ENCODE data around the gene CFAP210.

DNA sequence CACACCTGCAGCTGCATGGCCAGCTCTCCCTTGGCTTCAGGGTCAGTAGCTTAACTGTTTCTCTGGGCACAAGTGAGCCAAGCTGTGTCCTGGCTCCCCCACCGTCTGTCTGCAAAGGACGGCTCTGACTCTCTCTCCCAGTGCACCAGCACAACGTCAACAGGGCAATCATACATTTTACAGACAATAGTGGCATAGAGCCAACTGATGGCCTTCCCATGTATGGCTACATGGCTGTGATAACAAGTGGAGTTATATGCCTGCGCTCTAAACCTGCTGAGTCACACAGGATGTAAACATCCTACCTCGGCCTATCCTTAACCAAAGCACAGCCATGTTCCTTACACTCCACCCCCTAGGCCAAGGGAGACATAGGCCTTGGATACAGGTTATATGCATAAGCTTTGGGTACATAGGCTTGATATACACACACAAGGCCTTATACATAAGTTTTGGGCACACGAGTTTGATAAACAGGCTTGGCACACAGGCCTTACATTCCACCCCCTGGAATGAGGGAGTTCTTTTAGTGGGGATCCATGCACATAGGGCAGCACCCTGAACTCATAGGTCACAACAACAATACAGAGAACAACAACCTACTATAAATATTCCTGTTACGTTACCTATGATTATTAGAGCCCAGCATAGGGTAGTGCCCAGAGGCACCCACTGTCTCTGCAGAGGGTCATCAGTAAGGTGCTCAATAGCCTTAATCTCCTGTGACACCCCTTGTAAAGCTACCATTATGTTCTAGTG is 17.7 kb upstream of the CFAP210 start:
- TF ChIP-seq, protein P1, sequence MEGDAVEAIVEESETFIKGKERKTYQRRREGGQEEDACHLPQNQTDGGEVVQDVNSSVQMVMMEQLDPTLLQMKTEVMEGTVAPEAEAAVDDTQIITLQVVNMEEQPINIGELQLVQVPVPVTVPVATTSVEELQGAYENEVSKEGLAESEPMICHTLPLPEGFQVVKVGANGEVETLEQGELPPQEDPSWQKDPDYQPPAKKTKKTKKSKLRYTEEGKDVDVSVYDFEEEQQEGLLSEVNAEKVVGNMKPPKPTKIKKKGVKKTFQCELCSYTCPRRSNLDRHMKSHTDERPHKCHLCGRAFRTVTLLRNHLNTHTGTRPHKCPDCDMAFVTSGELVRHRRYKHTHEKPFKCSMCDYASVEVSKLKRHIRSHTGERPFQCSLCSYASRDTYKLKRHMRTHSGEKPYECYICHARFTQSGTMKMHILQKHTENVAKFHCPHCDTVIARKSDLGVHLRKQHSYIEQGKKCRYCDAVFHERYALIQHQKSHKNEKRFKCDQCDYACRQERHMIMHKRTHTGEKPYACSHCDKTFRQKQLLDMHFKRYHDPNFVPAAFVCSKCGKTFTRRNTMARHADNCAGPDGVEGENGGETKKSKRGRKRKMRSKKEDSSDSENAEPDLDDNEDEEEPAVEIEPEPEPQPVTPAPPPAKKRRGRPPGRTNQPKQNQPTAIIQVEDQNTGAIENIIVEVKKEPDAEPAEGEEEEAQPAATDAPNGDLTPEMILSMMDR (IDR thresholded peaks at IDR 0.05): no peak
- no peak for TF ChIP-seq POLR2A (IDR thresholded peaks at IDR 0.05)
